HG03045 (cell line): Measurements from ENCODE around the gene LIMD2.
A peak's percentile ranks its signal among the peaks of the same experiment; 100 is the strongest.

Source experiments
- ATAC-seq: cut with Tn5 transposase; IDR thresholded peaks from one replicate; pipeline ENCODE4 v1.9.1; 2021; ENCODE audit warnings: mild to moderate bottlenecking, moderate library complexity; ENCODE audit not compliant: unreplicated experiment

The LIMD2 gene

DNA sequence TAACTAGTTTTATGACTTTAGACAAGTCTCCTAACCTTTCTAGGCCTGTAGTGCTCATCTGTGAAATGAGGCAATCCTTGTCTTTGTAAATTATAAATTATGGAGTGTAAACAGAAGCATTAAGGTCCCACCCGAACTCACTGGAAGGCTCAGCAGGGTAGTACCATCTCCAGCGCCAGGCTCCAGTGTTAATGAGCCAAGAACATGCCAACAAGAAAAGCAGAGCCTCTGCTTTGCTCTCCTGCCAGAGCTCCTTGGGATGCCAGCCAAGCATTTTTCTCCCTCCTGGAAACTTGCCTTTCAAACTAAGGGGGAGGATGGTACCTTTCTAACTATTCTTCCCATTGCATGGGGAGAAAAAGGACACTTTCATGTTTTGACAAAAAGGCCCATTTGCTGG lies 14.9 kb downstream of the LIMD2 start:
- ATAC-seq = no peak

DNA sequence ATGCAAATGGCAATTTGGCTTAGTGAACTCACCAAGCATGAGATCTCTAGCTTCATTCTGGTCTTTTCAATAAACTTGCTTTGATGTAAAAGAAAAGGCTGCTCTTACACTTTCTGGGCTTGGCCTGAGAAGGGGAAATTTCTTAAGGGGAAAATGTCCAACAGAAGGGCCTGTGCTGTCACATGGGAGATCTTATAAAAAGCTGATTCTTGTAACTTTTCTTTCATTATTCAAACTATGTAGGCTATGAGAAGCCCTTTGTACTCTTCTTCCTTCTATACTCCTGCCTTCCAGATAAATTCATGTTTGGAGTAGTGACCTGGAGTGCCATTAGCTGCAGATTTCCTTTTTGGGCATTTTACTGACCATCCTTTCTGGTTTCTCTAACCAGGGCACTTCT lies 16.9 kb downstream of the LIMD2 start:
- ATAC-seq = no peak

DNA sequence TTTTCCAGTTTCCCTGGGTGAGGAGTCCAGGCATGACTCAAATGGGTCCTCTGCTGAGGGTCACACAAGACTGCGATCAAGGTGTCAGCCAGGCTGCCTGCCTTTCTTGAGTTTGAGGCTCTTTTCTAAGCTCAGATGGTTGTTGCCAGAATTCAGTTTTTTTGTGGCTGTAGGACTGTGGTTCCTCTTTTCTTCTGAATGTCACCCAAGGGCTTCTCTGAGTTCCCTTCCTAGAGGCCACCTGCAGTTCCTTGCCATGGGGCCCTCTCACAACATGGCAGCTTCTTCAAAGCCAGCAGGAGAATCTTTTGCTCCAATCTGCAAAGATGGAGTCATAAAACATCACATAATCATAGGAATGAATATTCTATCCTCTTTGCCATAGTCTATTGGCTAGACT lies 17.5 kb downstream of the LIMD2 start:
- no peak for ATAC-seq

DNA sequence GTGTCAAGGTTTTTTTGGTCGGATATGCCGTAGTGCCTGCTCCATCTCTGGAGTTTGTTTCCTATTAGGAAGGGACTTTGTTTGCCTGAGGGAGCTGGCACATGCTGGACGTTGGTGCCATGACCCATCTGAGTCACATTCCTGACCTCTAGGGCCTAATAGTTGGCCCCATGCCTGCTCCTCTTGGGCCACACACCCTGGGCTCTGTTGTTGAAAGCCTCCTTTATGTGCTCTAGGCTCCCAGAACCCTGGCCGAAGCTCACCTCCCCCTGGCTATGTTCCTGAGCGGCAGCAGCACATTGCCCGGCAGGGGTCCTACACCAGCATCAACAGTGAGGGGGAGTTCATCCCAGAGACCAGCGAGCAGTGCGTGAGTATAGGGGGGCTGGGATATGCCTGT lies 18.4 kb downstream of the LIMD2 start:
- no peak for ATAC-seq

DNA sequence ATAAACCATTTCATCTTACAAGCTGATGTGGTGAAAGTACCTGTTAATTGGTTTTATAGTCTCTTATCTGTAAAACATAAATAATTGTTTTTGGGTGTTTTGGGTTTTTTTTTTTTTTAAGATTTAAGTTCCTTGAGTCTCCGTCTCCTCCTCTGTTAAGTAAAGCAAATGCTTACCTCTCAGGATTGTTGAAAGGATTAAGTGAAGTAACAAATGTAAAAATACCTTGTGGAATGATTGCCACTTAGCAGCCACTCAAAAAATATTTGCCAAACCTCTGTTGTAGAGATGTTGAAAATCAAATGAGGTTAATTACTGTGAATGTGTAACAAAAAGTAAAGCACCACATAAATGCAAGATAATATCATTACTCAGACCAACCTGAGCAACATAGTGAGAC lies 19.2 kb downstream of the LIMD2 start:
- no peak for ATAC-seq

DNA sequence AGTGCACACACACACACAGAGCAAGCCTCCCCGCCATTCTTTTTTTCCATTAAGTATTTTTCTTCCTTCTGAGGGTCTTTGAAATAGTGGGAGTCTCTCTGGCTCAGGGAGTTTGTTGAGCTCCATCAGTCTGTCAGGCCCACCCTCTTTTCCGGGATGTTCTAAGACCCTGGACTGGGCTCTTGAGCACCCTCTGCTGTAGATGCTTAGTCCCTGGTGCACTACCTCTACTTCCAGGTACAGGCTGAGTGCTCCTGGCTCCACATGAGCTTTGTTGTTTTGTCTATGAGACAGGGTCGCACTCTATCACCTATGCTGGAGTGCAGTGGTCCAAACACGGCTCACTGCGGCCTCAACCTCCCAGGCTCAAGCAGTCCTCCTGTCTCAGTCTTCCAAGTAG lies 20.7 kb downstream of the LIMD2 start:
- no peak for ATAC-seq

DNA sequence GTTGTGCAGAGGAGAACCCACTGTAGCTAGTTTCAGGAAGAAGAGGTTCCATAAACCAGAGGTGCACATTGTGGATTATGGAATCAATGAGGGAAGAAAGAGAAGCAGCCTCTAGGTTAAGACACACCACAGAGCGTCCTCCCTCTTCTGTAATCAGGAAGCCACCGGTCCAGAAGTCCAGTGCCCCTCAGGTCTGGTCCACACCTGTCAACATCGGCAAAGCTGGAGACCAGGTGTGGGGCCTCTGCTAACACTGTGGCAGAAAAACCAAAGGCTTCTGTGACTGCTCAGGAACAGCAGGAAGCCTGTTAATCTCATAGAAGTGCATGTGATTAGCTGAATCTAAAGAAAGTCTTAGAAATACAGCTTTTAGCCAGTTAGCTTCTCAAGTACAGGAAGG lies 23.3 kb downstream of the LIMD2 start:
- no peak for ATAC-seq

DNA sequence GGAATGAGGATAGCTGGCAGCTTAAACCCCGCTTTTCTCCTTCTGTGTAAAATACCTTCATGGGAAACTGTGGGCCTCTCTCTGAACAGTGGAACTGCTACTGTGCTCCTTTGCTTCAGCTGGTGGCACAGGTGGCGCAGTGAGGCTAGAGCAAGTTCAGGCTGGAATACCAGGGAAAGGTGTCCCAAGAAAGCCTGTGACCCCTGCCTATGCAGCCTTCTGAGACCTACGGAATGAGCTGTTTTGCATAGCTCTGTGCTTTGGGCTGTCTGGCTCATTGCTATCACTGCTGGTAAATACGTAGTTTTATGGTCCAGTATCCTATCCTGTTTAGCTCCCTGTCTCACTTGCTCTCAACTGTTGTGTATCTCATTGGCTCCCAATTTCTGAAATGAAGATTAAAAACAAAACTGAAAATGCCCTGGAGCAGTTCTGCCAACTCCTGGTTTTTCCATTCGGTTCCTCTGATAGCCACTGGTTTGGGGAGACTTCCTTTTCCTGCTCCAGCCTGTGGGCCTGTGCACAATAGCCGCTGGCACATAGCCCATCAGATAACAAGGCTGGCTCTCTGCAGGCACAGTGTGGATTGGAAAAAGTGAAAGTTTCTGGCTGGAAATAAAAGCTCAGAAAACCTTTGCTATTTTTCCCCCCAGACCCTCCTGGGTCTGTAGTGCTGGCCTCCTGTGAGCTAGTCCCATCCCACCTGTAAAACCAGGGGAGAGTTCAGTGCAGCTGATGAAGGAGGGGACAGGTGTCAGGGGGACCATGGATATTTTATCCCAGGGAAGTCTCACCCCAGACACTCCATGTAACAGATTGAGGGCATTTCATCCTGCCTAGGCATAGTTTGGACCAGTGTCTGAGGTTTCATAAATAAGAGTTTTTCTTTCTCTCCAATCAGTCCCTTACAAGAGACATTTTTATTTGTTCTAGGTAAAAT lies 24.0 kb downstream of the LIMD2 start:
- ATAC-seq = no peak

DNA sequence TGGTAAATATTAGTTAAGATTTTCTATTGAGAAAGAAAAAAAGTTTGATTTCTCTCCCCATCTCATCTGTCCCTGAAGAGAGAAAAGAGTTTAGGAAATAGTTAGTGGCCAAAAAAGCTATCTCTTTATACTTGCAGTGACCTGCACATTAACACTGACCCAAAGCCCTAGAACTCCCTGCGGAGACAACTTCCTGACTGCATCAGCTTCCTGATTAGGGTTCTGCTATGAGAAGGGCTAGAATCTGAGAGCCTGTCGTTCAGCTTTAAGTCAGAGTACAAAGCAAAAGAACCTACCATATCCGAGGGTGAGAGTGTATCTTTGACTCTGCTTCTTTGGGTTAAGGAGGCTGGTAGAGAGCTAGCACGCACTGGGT lies 24.7 kb downstream of the LIMD2 start:
- no peak for ATAC-seq

DNA sequence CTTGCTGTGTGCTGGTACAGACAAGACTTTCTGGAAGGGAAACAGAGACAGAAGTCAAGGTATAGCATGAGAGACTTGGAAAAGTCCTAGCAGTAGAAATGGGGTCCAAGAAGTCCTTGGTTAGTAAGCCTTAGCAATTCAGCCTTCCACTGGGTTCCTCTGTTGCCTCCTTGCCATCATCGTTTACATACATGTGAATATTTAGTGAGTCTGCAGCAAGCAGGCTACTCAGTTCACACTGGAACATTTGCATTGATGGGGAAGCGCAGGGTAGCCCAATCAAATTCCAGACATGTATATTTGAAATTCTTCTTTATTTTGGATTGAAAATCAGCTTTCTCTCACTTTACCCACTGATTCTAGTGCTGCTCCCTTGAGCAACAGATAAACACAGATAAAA lies 27.1 kb downstream of the LIMD2 start:
- no peak for ATAC-seq

DNA sequence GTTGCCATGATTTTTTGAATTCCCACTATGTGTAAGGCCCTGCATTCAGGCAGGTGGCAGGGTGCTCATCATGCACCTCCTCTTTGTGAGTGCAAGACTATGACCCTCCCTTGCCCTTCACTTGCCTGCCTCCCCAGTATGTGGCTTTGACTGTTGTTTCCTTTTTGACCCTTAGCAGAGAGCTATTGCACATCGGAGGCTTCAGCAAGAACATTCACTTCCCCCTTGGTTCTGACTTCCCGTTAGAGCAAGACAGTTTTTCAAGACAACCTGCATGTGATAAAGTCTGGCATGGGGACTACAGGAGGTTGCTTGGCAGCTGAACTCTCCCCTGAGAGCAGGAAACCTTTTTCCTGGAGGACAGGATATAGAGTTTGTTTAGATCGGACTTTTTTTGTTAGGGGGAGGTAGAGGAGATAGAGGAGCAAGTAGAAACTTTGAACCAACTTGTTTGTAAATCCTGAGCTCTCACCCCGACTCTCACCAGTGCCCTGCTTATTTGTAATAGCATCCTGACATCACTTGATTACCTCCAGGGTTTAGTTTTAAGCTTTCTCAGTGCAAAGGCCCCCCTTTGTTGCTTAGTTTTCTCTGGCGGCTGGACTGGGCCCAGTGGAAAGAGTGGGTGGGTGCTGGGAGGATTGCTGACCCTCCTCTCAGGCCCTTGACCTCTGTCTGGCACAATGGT lies 34.3 kb downstream of the LIMD2 start:
- no peak for ATAC-seq

DNA sequence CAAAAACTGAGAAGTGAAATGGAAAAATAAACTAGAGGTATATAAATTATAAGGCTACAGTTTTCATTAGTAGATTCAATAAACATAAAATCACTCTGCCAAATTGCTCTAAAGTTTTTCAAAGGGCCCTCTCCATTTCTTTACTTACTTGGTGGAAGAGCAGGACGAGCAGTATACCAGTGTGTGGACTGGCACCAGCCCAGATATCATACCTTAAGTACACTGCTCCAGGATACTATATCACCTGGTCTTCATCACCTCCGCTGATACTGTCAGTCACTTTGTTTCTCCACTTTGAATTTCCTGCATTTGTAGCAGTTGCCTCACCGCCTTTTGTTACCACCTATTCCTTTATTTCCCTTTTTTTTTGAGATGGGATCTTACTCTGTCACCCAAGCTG lies 40.1 kb downstream of the LIMD2 start:
- no peak for ATAC-seq

DNA sequence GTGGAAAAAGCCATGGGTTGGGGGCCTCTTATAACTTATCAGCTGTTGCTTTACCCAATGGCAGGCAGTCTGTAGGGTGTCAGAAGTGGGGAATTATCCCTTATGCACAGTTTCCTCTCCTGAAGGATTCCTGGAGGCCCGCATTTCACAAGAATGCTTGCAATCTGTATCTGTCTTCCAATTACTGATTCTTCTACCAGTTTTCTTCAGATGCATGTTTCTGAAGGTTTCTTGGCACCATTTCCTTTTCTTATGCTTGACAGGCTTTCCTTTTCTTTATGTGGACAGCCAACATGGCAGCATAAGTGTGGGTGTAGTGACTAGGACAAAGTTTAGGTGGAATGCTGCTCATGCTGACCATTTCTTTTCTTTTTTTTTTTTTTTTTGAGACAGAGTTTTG lies 41.6 kb downstream of the LIMD2 start:
- no peak for ATAC-seq

DNA sequence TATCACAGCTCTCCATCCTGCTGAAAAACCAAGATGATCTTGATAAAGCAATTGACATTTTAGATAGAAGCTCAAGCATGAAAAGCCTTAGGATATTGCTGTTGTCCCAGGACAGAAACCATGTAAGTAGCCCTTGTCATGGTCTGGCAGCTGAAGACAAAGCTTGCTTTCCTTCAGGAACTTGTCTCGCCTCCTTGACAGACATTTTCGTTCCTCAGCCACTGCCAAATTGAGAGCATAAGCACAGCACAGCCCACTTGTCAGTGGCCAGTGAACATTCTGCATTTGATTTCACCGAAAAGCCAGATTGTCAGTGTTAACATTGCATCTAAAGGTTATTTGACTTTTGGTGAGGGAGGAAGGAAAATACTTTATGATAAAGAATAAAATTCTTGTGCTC lies 42.1 kb downstream of the LIMD2 start:
- no peak for ATAC-seq

DNA sequence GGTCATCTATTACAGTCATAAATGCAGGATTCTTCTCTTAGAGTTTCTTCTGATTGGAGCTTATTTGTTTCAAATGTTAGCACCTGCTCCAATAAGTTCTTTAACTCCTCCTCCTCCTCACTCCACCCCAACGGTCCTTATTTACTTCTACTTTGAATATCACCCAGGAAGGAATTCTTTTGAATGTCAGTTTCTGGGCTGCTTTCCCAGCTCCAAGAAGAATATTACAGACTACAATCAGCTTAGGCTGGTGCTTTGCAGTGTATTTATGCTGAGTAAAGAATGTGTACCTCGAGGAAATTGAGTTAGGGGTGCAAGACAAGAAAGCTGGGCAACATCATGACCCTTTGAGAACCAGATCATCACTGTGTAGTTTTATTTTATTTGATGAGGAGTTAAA lies 46.9 kb downstream of the LIMD2 start:
- ATAC-seq = no peak

DNA sequence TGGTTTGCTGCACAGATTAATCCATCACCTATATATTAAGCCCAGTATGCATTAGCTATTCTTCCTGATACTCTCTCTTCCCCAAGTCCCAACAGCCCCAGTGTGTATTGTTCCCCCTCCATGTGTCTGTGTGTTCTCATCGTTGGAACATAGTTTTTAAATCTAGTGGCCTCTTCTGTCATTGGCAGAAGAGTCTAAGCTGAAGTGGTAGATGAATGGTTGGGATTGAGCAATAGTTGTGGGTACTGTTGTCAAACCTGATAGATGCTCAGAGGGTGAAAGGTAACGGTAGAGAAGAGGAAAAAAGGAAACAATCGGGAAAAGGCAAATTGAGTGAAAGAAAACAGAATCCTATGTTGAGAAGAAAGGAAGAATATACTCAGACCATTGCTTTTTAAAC lies 47.8 kb downstream of the LIMD2 start:
- no peak for ATAC-seq

DNA sequence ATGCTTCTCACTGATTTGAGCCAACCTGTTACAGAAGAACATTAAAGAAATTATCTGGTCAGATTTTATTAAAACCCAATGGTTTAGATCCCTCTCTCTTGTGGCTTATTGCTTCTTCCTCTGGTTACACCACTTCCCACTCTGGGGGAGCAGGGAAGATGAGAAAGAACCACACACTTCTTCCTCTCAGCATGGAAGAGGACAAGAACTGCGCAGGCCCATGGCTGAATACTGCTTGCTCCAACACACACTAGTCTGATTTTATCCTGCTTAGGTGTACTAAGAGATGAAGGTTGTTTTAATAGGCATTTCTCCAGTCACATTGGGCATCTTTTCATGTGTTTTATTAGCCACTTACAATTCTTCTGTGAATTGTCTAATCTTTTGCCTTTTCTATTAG lies 50.1 kb downstream of the LIMD2 start:
- no peak for ATAC-seq

DNA sequence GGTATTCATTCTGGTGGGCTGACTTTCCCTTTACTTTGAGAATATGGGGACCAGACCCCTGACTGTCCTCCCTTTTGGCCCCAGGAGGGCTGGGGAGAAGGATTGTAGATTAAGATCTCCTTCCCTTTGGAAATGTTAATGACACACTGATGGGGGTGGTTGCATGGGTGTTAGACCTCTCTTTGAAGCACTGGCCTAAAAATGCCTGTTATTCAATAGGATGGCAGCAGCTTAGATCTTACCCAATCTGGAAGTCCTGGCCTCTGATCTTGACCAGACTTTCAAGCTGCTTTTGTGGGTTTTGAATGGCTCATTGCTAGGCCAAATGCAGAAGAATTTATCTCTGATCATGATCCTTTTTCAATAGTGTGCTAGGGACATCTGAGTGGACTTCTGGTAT lies 52.0 kb downstream of the LIMD2 start:
- ATAC-seq = no peak

DNA sequence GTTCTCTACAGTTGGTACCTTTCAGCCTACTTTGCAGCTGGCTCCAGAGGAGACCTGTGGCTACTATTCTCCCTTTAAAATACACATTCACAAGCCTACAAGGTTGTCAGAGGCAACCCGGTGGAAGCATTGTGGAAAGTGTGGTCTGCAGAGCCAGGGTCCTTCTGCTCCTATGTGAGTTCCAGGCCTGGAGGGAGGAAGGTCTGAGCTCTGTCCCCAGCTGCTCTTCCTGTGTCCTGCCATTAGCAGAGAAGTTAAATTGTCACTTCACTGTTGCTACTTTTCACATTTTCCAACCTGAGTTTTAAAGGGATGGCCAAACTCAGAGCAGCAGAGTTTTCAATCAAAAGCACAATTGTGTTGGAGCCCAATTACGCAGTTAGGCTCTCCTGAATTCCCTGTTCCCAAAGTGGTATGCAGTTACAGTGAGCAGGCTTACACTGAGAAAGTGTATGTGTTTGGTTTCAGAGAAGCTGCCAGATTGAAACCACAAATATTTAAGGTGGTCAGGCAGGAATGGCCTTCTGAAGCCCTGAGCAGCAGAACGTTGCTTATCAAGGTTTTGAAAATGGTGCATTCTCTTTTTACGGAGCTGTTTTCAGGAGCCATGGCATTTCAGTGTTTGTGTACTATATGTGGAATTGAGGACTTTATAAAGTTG lies 52.7 kb downstream of the LIMD2 start:
- ATAC-seq = no peak

DNA sequence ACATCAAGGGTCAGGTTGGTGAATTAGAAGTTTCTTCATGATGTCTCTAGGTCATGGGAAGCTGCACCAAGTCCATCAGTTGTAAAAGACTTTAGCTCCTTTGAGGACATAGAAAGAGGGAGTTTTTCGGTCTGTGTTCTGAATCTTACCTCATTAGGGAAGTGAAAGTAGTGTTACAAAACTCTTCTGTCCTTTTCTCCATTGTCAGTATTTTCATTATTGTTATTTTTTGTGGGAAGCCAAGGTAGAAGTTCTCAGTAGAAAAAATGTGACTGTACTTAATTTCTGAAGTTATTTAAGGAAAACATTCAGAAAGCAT lies 53.5 kb downstream of the LIMD2 start:
- ATAC-seq = peak; percentile 68
